Hematopoietic multipotent progenitor cell treated with erythropoietin and hydrocortisone succinate and interleukin-3 and kit ligand, for 6 days (in vitro differentiated cells): ENCODE measurements around the gene TPP1.

Experiments
- DNase-seq: peaks from one replicate; pipeline ENCODE4 v3.0.0-alpha.2; 2015

TPP1 gene

GRCh38 chr11:6609502-6610015 lies 9.7 kb downstream of the TPP1 start:
- no peak for DNase-seq

GRCh38 chr11:6608726-6609501 lies 10.3 kb downstream of the TPP1 start:
- no peak for DNase-seq

- no peak for DNase-seq
These were observed 11.2 kb downstream of the TPP1 start for GRCh38 chr11:6608011-6608410.

- DNase-seq = no peak
These were observed 11.9 kb downstream of the TPP1 start for GRCh38 chr11:6607190-6607795.

GRCh38 chr11:6606471-6607189 lies 12.6 kb downstream of the TPP1 start:
- DNase-seq = peak; percentile 86

GRCh38 chr11:6604790-6605189 lies 14.4 kb downstream of the TPP1 start:
- DNase-seq = no peak

- DNase-seq = peak; percentile 80
These were observed 15.1 kb downstream of the TPP1 start for GRCh38 chr11:6604081-6604626.

GRCh38 chr11:6603287-6604080 lies 15.7 kb downstream of the TPP1 start, which contains the start of the genes ILK and RRP8:
TSS of gene ILK (plus strand) at chr11:6603774. CDS start at chr11:6604272, 498 bp downstream.
TSS of gene RRP8 (minus strand) at chr11:6603616. CDS start at chr11:6603502, 114 bp downstream.
- peak; percentile 95 for DNase-seq

GRCh38 chr11:6602096-6602940 lies 16.9 kb downstream of the TPP1 start:
- DNase-seq = no peak

GRCh38 chr11:6601041-6601461 lies 18.2 kb downstream of the TPP1 start:
- no peak for DNase-seq

- no peak for DNase-seq
These were observed 19.3 kb downstream of the TPP1 start for GRCh38 chr11:6599881-6600390.

GRCh38 chr11:6599449-6599848 lies 19.8 kb downstream of the TPP1 start:
- no peak for DNase-seq

- DNase-seq = no peak
These were observed 20.7 kb downstream of the TPP1 start for GRCh38 chr11:6598555-6598954.

- DNase-seq = no peak
These were observed 22.9 kb downstream of the TPP1 start for GRCh38 chr11:6596239-6596877.

GRCh38 chr11:6594142-6594768 lies 25.0 kb downstream of the TPP1 start:
- DNase-seq = no peak

- no peak for DNase-seq
These were observed 31.2 kb downstream of the TPP1 start for GRCh38 chr11:6588018-6588417.

GRCh38 chr11:6587360-6587953 lies 31.8 kb downstream of the TPP1 start:
- no peak for DNase-seq

GRCh38 chr11:6586434-6587359 lies 32.5 kb downstream of the TPP1 start:
- DNase-seq = no peak
